Non-pigmented ciliary epithelial cell (primary cell): ENCODE results near the gene SRPRB.

Experiments
- DNase-seq: peaks from one replicate; pipeline ENCODE4 v3.0.0-alpha.2; 2010; ENCODE audit warnings: low read depth

Gene SRPRB

DNA sequence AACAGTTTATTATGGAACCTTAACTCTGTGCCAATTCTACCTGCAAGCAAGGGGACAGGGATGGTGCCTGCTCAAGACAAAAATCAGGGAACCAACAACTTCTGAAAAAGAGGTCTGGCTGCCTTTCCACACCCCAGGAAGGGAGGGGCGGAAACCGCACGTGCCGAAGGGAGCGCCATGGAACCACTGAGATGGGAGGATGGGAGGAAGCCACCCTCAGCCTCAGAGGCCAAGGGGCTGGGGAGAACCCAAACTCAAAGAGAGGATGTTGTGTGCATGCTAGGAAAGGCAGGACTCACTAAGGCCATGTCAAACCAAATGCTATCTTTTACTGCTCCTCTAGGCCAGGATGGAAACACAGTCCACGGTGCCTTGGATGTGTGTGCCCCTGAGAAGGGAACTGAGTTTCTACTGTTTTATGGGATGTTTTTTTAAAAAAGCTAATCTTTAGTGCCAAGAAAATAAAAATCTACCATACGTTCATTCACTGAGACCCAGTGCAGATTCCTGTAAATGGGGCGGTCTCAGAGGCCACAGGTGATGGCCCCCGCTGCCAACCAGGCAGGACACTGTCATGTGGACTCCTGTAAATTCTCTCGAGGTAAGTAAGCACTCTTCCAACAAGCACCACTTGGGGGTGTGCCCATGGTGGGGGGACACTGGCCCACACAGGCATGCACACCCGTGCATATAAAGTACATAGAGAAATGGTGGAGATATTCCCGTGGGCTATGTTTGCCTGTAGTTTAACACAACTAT is 20.5 kb downstream of the SRPRB start:
- DNase-seq: no peak

DNA sequence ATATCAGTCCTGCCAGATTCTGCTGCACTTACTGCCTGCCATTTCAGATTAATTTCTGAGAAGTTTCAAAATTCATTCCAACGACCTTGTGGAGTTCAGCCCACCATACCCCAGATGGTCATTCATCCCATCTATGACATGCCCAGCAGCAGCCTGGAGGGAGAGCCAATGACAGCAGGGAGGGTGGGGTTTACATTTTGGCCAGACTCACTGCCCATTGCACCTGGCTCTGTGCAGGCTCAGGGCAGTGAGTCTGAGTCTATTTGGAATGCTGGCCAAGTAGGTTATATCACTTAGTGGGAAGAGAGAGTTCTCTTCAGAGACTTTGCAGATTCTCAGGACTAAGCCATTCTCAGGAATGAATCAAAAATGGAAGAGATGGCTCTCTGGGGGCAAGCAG is 21.5 kb downstream of the SRPRB start:
- no peak for DNase-seq

DNA sequence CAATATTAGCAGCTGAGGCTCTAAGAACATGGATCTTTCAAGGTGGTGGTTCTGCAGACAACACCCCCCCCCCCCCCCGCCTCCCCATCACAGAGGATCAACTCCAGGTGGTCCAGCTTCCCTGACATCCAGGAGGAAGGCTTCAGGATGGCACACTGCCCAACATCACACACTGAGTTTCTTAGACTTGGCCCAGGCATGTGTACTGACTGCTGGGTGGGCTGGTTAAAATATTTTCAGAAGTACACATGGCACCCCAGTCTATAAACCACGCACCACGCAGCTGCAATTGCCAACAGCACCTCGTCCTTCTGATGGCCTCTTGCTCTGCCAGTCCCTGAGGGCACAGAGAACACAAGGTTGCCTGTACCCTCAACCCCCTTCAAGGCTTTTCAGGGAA is 22.1 kb downstream of the SRPRB start:
- no peak for DNase-seq

DNA sequence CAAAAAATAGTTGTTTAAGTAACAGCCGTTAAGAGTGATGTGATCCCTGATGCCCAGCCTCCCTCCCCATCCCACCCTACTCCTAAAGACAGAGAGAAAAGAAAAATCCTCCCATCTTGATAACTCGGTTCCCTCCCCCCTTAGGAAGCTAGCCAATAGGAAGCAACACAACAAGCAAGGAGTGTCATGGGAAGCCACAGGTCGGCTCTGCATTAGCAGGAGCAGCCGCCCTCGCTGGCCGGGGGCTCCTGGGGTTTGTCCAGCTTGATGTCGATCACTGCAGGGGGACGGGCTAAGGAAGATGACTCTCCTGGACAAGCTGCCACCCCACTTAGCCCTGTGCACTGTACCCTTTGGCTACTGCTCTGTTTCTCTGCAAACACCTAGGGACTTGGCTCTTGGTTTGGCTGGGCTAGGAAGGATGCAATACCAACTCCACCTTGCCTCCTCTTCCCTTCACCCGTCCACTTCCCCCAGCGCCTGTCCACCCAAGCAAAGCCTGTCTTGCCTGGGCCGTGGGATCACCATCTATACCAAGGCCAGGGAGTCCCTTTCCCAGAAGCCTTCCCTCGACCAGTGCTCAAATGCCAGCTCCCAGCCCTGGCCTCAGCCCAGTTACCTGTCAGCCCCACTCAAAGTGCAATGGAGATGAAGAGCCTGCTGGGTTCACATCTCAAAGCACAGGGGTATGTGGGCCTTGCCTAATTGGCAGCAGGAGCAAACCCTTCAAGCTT is 23.1 kb downstream of the SRPRB start:
- DNase-seq: no peak

DNA sequence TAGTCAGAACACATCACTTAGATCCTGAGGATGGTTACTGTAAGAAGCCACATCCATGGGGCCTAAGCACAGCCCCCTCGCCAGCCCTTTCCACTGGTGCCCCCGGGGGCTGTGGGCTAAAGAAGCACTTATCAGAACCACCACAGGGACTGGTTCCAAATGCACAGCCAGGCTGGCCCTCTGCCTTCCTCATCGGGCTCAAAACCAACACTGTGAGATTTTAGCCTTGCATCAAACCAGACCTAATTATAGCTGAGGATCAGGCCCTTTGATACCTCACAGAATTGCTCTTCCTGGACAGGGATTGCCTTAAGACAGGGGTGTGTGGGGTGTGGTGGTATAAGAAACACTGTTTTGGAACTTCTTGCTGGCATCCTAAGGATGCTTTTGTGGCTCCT is 23.7 kb downstream of the SRPRB start:
- DNase-seq: no peak

DNA sequence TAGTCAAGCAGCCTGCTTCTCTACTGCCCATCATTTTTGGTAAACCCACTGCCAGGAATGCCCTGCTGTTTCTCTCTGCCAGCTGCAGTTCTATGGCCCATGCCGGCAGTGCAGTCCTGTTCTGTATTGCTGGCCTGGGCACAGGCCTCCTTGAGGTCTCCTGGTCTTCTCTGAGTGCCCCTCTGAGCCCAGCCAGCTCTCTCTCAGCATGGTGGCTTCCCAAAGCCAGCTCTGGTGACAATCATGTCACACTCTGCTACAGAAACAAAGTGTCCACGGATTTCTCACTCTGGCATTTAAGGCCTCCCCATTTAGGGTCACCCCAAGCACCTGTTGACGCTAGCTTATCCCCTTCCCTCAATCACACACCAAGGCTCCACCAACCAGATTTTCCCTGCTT is 24.5 kb downstream of the SRPRB start:
- DNase-seq: no peak

DNA sequence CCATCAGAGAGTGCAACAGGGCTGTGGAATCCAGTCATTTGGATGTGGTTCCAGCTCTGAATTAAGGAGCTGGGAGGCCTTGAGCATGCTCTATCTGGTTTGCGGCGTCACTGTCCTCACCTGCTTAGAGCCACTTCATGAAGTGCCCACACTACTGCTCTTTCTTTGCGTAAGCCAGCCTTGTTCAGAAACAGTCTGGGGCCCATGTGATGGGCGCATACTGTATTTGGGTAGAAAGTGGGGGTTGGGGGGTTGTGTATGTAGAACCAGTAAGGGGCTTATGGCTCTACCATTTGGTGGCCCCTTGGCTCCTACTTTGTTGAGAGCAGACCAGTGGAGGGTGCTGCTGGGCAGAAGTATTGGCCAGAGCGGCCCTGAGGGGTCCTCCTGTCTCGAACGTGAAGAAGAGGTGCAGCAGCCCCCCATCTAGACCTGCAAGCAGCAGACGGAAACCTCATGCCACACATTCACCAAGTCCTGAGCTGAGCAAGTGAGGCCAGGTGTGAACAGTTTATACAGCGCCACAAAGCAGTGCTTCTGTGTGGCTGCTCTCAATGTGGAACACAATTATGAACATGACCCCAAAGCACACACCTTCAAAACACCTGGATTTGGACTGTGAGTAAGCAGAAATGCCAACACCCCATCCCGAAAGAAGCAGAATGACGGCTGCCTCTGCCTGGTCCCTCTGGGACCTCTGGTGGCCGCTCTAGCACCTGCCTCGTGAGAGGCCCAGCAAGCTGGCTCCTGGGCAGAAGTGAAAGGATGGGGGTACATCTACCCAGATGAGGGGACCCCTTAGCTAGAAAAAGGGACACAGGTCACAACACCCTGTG is 26.6 kb downstream of the SRPRB start:
- DNase-seq: no peak

GRCh38 chr3:133832802-133833144 is 27.2 kb downstream of the SRPRB start:
- no peak for DNase-seq

DNA sequence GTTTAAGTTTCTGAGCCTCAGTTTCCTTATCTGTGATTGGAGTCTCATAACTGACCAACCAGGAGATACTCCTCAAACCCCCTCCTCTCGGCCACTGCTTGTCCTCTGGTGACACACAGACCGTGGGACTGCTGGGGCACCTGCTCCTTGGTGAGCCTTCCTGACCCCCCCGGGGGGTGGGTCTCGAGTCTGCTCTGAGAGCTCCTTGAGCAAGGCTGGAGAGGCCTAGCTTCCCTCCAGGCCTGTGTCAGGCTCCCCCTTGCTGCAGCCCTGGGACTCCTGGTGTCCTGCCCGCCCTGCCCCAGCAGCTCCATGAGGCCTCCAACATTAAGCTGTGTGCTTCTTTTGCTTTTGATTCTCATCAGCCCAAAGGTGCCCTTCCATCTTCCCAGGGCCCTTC is 27.7 kb downstream of the SRPRB start:
- DNase-seq: no peak

DNA sequence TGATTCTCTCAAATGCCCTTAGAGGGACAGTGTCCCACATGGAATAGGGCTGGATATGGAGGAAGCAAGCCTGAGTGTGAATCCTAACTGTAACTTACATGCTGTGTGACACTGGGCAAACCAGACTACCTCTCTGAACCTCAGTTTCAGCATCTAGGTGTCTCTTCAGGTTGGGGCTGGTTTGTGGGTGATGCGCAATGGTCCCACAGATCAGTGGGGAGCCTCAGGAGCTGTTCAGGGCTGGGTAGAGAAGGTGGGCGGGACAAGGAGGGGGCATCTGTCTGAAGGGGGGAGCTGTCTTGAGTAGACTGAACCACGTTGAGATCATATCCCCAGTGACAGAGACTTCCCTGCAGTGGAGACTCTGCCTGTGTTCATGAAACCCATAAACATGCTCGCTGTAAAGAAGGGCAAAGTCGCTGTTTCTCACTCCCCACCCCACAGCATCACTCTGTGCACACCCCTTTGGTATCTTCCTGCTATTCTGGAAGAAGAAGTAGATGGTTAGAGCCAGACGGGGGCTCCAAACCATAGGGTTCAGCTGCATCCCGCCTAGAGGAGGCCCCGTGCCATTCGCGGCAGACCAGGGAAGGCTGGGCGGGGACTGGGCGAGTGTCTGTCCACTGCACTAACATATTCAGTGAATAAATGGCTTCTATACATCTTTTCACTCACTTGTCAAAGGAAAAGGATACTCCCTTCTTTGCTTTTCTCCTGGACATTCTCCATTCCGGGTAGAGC is 28.4 kb downstream of the SRPRB start:
- DNase-seq: no peak

GRCh38 chr3:133834621-133835417 is 29.2 kb downstream of the SRPRB start:
- DNase-seq: no peak

DNA sequence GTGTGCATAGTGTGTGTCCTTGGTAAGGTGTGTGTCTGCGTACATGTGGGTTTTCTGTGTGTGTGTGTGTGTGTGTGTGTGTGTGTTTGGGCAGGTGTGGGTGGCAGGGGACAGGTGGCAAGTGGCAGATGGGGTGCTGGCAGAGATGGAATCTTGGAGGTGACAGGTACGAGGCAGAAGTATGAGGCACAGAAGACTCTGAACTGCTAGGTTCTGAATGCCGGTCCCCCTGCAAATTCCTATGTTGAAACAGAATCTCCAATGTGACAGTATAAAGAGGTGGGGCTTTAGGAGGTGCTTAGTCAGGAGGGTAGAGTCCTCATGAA is 29.8 kb downstream of the SRPRB start:
- DNase-seq: no peak

DNA sequence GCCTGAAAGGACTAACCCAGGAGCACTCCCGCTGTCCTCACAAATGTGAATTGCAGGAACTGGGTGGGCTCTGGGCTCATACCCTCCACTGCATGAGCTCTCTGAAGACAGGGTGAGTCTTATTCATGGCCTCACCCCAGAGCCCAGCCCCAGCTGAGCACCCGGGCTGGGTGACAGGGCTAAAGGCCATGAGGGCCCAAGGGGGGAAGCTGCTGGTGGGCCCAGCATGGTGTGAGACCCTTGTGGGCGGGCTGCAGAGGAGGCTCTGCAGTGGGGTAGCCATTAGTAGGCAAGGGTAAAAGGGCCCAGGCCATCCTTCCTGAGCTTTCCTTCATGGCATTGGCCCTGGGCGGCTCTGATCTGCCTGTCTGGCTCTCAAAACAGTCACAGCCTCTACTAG is 30.3 kb downstream of the SRPRB start:
- DNase-seq: no peak

DNA sequence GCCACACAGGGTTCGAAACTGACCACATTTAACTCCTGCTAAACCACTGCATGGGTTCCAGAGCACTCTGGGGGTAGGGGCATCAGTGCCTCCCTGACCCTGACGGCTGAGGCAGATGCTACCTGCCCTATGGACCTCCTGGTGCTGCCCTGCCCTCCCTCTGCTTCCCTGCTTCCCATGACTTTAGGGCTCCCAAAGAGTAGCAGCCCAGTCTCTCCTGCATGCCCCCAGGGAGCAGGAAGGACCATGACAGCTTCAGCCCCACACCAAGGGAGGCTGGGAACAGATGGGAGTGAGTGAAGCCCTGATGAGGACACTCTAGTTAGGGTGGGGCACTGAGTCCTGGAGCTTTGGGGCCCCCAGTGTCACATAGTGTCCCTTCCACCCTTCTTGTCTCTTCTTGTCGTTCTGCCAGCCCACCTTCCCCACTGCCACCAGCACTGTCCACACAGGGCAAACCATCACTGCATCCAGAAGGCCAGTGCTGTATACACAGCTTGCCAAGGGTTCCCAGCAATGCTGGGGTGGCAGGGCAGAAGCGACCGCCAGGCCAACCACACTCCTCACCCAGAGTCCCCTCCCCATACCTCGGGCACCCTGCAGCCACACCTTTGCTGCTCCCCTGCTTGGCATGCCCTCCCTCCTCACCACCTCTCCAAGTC is 31.0 kb downstream of the SRPRB start:
- no peak for DNase-seq

GRCh38 chr3:133837487-133838295 is 32.1 kb downstream of the SRPRB start:
- no peak for DNase-seq

GRCh38 chr3:133838296-133838789 is 32.7 kb downstream of the SRPRB start:
- DNase-seq: no peak

GRCh38 chr3:133838916-133839800 is 33.5 kb downstream of the SRPRB start:
- DNase-seq: no peak

DNA sequence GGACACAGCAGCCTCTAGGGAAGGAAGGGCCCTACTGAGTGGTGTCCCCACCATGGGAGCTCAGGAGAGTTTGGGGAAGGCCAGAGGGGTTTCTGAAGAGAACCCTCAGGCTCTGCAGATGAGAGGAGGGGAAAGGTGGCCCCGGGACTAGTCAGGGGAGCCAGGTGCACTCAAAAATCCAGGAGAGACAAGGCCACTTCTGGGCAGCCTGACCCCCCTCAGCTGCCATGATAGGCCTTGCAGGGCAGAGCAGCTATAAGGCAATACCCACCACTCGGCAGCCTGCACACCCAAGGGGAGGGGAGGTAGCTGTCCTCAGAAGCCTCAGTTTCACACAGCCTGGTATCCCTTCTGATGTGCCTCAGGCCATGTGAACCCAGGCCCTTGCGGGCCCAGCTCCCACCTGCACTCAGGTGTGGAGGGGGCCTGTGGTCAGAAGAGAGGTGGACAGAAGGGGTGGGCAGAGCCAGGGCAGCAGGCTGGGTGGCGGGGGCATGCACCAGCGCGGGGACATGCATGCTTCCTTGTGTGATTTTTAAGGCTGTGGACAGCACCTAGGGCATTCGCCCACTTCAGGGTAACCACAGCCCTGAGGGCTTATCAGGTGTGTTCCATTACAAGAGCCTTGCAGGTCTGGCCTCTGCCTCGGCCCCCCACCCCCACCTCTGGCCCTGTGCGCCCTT is 34.6 kb downstream of the SRPRB start:
- DNase-seq: no peak
